ENCODE data around the gene HOXA5.

Gene HOXA5

DNA sequence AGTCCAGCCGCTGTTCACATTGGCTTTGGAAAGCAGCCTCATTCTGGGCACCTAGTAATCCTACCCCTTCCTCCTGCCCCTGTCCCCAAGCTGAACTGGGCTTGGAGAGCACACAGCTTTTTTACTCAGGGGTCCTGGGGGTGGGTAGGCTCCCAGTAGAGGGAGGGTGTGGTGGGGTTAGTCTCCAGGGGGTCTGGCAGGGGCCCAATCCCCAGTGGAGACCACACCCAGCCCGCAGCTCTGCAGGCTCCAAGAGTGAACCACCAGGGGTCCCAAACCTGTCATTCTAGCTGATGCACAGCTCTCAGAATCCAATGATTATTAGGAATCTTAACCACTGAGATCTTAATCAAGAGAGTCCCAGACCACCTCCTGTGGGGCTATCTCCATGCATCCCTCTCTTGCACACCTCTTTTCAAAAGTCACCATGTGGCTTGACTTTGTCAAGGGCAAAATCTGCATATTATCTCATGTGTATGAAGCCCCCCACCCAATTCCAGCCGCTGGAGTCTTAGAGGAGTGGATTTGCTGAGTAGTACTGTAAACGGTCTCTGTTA is 38.9 kb upstream of the HOXA5 start:
- DNase-seq = no peak

DNA sequence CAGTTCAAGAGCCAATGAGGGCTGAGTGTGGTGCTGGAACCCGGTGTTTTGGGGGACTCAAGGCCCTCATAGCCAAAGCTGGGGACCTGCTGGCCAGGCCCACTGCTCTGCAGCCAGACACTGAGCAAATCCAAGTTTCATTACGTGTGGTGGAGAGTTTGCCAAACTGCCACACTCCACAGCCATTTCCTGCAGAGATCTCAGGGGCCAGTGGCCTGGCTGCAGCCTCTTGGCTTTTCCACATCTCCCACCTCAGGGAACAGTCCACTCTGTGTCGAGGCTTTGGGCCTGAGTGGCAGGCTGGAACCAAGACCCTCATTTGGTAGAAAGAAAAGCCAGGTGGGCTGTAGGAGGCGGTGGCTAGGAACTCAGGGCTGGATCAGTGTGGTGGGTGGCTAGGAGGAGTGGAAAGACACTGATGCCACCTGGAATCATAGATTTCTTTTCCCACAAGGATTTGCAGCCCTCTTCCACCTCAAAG is 38.4 kb upstream of the HOXA5 start:
- no peak for DNase-seq

DNA sequence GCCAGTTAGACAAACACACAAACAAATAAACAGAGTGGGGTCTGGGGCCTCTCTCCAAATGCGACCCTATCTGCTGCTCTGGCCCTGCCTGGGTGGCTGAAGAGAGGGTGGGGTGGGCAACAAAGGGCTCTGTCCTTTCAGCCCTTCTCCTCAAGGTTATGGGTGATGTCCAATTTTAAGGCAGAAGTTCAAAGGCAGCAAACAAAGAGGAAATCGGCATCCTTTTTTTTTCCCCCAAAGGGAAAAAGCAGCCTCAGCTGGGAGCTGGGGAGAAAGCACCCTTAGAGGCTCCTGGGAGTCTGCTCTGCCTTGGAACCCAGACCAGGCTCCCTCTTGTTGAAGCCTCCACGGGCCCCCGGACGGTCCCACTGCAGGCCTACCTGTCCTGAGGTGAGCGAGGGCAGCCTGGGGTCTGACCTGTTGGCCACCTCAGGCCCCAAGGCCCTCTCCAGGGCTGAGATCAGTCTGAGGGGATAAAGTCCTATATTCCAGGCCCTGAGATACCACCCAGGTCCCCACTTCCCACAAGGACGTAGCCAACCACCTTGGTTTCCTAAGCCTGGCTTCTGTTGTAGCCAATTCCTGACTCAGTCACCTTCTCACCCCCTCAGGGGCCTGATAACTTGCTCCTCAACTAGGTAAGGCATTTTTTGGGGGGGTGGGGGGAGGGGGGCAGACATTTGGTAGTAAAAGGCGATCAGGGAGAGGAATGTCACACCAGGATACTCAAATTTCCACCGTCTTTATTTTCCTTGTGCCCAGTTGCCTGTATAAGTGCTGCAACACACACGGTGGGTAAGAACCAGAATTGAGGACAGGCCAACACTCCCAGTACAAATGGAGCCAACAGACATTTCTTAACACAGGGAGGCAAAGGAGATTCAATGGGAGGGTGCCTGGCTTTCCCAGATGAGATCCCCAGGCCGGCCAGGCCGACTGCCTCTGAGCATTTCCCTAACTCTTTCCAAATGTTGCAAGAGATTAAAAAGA is 37.2 kb upstream of the HOXA5 start:
- DNase-seq = no peak

DNA sequence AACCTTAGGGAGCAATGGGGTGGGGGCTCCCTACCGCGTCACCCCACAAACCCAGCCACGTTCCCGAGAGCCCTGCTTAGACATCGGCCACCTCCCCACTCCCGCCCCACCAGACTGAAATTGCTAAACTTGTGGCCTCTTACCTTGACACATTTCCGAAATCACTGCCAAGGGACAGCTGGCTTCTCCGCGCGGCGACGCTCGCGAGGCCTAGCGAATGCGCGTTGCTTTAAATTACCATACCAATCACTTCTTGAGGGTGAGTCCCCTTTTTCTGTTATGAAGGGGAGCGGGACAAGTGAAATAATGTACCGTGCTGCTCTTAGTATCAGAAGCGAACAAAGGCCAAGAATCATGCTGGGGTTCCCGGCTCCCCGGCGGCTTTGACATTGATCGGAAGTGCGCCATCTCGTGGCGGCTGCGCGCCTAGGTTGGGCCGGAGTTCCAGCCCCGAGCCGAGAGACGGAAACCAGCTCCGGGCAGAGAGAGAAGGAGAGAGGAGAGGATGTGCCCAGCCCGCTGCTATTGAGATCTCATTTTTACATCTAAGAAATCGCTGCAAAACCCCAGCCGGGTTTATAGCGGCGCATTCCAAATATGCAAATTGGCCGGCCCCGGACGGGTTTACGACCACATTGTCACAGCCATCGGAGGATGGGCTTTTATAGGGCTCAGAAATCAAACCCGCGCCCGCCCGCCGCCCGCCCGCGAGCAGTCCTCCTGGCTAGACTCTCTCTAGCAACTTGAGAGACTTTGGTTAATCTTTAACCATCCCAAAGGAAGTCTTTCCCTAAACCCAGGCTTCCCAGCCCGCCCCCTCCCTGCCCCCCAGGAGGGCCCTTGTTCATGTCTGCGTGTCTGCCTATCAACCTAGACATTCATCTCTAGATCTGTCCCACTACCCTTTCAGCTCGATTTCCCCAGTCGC is 36.3 kb upstream of the HOXA5 start:
- peak; percentile 53 for DNase-seq

DNA sequence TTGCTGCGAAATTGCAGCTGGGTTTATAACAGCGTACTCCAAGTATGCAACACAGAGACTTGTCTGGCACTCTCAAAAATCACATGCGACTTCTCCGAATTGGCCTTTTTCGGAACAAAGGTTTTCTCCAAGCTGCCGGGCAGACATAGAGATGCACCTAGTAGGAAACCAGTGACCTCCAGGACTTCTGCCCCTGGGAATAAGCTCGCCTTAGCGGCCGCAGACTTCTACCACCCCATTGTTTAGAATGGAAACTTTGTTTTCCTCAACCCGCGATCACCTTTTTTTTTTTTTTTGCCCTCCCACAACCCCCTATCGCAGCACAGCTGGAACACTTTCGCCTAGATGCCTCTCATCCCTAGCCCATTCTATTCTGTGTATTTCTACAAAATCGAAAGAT is 35.5 kb upstream of the HOXA5 start:
- DNase-seq = no peak

DNA sequence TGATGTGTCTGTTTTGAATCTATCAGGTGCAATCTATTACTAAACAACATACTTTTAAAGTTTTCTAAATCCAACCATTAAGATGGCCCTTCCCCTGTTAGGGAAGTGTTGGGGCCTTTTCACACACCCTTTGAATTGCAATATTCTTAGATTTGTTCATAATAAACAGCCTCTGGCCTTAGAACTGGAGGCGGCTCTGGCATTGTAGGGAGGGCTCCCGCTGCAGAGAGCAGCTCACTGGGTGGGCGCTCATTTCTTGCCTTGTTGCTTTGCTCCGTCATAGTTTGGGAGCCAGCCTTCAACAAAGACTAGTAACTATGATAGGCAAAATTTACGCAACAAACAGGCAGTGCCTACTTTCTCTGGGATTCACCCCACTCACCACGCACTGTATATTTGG is 34.9 kb upstream of the HOXA5 start:
- peak; percentile 30 for DNase-seq

DNA sequence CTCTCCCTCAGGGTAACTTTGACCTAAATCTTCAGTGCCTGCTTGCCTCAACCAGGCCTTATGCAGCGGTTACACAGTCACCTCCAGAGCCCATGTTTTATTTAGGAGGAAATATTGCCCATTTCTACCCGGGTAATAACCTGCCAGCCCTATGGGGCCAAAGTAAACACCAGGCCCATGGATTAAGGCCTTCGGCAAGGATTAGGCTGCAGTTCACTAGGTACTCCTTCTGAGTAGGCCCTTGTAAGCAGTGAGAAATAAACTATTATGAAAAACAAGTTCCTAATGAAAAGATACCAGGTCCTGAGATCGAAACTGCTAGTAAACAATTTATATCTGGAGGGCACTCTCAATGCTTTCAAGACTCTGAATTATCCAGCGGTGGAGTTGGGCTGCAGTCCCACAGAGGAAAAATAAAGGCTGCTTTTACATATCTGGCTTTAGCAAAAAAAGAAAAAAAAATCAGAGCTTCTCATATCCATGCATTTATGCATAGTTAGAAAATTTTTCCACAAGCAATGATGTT is 34.4 kb upstream of the HOXA5 start:
- no peak for DNase-seq

DNA sequence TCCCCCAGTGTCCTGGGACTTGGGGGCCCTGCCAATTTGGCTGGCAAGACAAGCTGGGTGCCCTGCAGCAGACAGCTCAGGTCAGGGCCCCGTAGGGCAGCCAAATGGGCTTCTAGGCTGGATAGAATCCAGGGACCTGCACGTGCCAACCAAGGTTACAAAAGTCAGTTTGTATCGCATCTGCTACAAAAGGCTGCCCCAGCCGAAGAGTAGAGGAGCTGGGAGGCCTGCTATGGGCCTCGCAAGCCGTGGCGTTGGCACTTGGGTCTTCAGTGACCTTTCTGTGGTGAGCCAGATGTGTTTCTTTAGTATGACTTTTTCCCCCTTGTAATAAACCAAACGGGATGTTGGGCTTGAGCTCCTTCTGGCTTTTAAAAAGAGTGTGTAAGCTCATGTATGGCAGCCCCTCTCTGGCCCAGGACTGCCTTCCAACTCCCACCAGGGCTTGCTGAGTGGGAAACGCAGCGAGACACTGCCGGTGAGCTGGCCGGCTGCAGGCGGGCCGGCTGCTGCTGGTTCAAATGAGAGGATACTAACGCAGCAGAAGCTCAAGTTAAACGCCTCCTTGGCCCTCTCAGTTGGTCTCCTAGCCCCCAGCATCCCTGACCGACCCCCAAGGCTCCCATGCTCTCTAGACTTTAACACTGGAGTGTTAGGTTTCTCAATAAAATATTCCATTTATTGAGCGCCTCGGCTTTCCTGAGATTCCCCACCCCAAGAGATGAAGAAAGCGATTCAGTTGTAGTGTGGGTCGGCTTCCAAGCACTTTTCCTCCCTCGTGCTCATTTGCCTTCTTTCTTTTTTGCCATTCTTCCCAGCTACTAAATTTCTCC is 33.7 kb upstream of the HOXA5 start:
- no peak for DNase-seq

DNA sequence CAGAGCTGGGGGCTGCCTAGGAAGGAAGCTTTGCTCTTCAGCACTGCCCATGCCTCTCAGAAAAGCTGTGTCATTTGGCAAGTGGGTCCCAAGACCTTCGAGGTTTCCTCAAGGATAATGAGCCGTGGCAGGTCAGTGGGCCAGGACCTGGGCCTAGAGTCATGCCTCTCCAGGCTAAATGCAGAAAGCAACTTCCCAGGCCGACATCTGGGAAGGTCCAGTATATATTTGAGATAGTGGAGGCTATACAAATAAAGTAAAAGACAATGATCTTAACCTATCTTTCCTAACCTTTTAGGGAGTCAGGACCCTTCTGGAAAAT is 33.0 kb upstream of the HOXA5 start:
- no peak for DNase-seq

DNA sequence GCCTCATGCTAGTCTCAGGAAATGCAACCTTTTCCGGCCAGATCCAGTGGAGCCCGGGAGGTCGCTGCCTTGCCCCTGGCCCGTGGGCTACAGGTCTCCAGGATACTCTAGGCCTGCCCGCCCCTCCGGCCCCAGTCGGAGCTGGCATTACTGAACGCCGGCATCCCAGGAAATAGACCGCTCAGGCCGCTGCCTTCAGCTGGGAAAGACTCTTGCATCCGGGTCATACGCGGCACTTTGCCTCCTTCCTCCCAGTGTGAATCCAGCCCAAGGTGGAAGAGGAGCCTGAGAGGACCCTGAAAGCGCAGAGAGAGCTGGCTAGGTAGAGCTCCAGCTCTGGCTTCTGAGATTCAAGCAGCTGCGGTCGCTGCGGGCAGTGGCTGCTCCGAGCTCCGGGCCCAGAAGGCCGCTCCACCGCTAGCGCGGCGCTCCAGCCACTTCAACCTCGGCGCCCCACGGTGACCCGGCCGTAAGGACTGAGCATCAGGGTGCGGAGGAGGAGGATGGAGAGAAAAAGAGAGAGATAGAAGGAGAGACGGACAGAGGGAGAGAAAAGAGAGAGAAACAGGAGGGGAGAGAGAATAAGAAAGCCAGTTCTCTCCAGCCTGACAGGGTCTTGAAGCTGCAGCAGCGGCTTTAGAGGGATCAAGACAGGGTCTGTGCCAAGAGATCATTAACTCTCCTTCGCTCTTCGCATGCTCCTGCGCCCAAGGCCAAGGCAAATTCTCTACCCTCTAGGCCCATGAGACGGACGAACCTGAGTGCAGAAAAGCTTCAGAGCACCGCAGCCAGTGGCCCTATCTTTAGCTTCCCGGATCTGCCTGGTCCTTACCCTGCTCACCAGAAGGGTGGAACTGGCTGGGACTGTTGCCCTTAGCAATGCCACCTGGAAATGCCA is 32.4 kb upstream of the HOXA5 start:
- no peak for DNase-seq

DNA sequence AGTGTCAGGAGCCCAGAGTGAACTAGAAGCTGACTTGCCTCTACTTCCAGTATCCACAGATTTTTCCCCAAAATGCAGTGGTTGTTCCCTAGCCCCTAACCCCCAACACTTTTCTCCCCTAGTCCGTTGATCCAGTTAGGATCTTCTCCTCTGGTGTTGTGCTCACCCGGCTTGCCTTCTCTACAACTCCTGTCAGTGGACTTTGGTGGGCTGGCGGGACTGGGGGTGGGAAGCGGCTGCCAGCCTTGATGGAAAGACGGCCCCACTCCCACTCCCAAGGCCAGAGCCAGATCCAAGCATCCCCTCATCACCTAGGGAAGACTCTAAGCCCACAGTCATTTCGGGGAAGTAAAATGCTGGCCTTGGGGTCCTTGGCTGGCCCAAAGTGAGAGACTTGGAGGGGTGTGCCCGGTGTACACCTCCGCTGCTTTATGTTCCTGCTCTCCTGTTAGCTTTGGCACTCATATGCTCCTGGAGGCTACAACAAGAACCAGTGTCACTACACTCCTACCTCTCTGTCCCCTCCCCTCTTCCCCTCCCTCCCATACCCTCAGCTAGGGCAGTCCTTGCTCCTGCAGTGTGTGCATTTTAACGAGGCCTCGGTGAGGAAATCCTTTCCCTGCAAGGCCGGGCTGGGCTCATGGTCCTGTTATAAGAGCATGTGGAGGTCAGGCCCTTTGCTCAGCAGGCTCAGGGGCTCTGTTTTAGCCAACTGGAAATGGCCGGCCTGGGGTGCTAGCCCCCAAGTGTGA is 31.6 kb upstream of the HOXA5 start:
- DNase-seq = no peak

DNA sequence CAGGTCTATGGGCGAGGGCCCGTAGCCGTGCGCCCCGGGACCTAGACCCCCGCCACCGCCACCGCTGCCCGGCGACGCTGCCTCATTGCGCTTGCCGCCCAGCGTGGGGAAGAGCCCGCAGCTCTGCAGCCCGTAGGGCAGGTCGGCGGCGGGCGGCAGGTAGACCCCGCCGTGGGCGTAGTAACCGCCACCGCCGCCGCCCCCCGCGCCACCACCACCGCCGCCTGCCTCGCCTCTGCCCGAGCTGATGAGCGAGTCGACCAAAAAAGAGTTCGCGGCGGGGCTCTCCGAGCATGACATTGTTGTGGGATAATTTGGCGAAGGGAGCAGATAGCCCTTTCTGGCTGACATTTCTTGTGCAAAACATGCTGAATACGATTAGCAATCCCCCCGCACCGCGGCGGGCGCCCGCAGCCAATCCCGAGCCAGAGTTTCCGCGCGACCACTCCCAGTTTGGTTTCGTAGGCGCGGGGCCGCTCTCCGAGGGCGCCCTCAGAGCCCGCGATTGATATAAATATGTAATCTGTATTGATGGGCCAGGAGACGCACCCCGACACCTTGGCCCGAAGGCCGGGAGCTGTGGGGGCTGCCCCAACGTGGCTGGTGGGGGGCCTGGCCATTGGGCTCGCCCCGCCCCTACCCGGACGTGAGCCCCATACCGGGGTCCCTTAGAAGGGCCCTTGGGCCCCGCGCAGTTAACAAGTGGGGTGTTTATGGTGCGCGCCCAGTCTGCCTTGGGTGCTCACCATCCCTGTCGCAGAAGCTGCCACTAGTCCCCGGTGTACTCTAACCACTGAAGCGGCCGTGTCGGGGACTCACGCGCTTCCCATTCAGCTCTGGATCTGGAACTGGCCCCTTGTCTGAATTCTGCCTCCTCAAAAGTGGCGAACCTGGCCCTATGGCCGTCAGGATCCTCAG is 30.7 kb upstream of the HOXA5 start, which contains the start of gene HOXA10:
TSS of gene HOXA10 (minus strand) at position 365 of the 918 bp plus-strand sequence. CDS start at position 351, 14 bp downstream.
- peak; percentile 53 for DNase-seq

DNA sequence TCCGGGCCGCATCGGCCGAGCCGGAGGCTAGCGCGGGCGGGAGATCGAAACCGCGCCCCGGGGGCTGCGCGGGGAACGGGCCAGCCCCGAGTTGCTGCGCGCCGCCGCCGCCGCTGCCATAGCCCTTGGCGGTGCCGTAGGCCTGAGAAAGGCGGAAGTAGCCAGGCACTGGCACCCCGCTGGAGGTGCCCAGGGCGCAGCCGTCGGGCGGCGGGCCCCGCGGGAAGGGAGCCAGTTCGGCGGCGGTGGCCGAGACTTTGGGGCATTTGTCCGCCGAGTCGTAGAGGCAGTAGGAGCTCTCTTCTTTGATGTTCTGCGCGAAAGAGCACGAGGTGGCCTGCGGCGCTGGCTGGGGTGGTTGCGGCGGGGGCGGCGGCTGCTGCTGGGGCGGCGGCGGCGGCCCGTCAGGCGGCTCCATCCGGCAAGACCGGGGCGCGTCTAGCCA is 30.1 kb upstream of the HOXA5 start:
- no peak for DNase-seq

DNA sequence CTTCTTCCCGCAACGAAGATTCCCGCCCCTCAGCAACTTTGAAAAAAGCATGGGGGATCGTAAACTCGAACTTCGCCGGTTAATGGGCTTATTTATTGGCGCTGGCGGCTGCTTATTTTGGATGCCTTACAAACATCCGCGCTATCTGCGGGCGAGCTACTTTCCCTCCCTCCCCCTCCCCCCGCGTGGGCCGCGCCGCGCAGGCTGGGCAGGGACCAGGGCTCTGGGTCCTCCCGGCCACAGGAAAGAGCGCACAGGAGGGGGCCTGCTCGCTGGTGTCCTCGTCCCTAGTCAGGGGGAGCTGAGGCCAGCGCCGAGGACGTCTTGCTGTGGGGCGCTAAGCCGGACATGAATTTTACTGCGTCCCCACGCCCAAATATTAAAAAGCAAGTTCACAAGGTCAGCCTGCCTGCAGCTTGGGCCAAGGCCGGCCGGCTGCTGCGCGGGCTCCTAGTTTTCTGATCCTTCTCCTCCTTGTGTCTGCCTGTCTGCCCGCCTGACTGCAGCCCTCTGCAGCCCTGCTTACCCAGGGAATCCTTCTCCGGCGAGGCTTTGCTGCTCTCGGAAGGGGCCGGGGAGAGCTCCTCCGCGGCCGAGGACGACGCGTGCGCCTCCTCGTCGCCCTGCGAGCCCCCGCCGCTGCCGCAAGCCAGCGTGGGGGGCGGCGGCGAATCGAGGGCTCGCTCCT is 29.5 kb upstream of the HOXA5 start:
- DNase-seq = no peak

DNA sequence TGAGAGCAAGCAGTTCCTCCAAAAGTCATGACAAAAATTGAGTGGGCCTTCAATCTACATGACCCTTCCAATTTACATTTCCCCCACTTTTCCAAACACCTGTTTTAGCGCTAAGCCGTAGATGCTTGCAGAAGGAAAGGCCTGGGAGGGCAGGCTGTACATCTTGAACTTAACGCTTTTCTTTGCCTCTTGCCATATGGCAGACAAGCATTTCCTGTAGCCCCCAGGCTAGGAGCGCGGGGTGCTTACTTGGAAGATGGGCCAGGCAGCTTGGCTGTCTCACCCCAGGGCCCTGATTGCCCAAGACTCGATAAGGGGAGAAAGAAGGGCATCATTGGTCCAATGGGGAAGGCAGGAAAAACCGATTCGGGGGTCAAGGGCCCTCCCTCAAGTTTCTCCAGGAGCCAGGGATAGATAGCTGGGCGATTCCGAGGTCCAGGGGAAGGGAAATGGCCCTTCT is 28.9 kb upstream of the HOXA5 start:
- no peak for DNase-seq

DNA sequence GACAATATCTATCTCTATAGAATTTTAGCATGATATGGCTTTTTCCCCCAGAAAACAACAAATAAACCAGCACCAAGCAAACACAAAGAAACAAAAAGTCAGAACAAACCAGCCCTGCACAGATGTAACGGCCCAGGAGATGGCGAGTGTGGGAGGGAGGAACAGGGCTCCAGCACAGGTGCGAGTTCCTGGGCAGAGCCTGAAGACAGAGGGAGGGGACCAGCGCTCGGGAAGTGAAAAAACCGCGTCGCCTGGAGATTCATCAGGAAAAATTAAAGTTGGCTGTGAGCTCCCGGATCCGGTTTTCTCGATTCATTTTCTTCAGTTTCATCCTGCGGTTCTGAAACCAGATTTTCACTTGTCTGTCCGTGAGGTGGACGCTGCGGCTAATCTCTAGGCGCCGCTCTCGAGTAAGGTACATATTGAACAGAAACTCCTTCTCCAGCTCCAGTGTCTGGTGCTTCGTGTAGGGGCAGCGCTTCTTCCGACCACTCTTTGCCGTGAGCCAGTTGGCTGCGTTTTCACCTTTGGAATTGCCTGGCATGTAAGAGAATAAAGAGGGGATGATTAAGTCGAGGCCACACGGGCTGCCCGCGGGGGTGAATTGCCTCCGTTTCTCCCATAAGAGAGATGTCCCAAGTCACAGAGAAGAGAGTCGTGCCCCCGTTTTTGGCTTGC is 28.3 kb upstream of the HOXA5 start:
- DNase-seq = no peak

DNA sequence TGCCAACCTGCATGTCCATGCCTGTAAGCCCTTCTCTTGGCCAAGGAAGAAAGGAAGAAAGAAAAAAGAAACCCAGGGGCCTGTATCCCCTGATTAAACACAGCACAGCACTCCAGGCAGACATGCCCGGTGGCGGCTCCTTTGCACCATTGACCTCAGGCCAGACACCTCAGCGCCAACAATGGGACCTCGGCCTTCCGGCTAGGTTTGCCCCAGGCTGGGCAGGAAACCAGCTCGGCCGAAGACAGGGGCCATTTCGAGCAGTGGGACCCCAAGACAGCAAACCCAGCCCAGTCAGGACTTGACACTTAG is 27.8 kb upstream of the HOXA5 start:
- DNase-seq = no peak

Data from NCI-H446 treated with DMSO at 0.1 percent for 48 hours (cell line).